Lower leg skin (tissue), 4 donors: ENCODE data around the gene SH3GLB2. TPM values are rescaled to one million over a fixed set of nuclear protein-coding genes. Genes with fewer than 3 reads are reported as not detected.

ENCODE experiments used
- DNase-seq, 2 donors: peaks; one replicate each; pipeline ENCODE4 v3.0.0-alpha.2; 2019; ENCODE audit warnings: low spot score in 2 of 2
- H3K4me3 ChIP-seq: fragments of 200-600 bp; sonication (generic); 2 replicates; pipeline ENCODE4 v1.5.1; 2017; ENCODE audit warnings: mild to moderate bottlenecking, low read depth; ENCODE audit not compliant: poor library complexity, severe bottlenecking
- POLR2A ChIP-seq, 2 donors: fragments of 450-650 bp; IDR thresholded peaks; one replicate each; pipeline ENCODE4 v1.6.1; 2016 to 2017; ENCODE audit warnings: antibody characterized with exemption in 2 of 2, mild to moderate bottlenecking in 1 of 2, moderate library complexity in 1 of 2
- WGBS, 2 donors: methylation state at CpG; one replicate each; pipeline ENCODE4 v1.1.5; 2018; 5-methylcytosine and 5-hydroxymethylcytosine counted together
- intact Hi-C: fragments of 100-400 bp; cut with DNase I; formaldehyde crosslinking; loops from one replicate; pipeline ENCODE4 v1.15.0; 2023; ENCODE audit warnings: low total_unique reads
- total RNA-seq, 4 donors: library from RNA; depleted of rRNA; stranded (reverse); fragments of >200 nt; gene quantifications; one replicate each; pipeline ENCODE4 v1.1.0, GENCODE V29; 2016
- TF ChIP-seq, protein P1 (sequence below), 3 donors: fragments of 450-650 bp; IDR thresholded peaks; one replicate each; pipeline ENCODE4 v1.5.1; 2016; ENCODE audit warnings: antibody characterized with exemption in 3 of 3, mild to moderate bottlenecking in 3 of 3, moderate library complexity in 2 of 3

Gene SH3GLB2
- total RNA-seq, 4 donors from 2014 or later, result 177 to 378 (median 207) TPM

- WGBS, 2 donors, result 96 to 99% methylated on average over 9 of the region's 9 CpGs
- intact Hi-C loops, result loop anchor here (10.0 kb wide), 1 partner anchor 1508 kb away; no protein-coding TSS in a partner anchor
- TF ChIP-seq POLR2A (IDR thresholded peaks at IDR 0.05), result no peak
- TF ChIP-seq, protein P1, sequence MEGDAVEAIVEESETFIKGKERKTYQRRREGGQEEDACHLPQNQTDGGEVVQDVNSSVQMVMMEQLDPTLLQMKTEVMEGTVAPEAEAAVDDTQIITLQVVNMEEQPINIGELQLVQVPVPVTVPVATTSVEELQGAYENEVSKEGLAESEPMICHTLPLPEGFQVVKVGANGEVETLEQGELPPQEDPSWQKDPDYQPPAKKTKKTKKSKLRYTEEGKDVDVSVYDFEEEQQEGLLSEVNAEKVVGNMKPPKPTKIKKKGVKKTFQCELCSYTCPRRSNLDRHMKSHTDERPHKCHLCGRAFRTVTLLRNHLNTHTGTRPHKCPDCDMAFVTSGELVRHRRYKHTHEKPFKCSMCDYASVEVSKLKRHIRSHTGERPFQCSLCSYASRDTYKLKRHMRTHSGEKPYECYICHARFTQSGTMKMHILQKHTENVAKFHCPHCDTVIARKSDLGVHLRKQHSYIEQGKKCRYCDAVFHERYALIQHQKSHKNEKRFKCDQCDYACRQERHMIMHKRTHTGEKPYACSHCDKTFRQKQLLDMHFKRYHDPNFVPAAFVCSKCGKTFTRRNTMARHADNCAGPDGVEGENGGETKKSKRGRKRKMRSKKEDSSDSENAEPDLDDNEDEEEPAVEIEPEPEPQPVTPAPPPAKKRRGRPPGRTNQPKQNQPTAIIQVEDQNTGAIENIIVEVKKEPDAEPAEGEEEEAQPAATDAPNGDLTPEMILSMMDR (IDR thresholded peaks at IDR 0.05), result no peak
- DNase-seq, result no peak
- no peak overlapping the region for H3K4me3 ChIP-seq
Measured at GRCh38 chr9:129002992-129003391, 25.1 kb downstream of the SH3GLB2 start.

DNA sequence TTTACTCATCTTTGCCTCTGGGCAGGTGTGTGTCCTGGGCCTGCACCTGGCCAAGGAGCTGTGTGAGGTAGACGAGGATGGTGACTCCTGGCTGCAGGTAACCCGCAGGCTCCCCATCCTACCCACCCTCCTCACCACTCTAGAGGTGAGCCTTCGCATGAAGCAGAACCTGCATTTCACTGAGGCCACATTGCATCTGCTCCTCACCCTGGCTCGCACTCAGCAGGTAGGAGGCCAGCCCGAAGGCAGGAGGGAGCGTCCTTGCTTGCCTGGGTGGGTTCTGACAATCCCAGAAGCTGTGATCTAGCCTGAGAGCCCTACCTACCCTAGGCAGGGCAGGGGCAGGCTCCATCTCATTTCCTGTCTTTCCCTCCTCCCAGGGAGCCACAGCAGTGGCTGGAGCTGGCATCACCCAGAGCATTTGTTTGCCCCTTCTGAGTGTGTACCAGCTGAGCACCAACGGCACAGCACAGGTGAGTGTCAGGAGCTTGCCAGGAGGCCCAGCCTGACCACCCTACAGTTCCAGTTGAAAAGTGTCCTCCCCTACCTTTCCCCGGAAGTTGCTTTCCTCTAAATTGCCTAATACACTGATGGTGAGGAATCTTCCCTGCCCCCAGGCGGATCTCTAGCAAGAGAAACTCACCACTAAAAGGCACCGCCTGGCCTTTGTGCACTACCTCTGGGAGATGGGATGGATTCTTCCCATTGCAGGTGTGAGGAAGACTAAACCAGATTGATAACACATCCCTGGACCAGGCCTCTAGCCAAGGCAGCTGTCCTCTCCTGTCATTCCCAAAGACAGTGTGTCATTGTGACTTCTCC, 26.4 kb downstream of the SH3GLB2 start:
- 90% methylated on average over 7 to 10 of the region's 10 CpGs for WGBS, 2 donors
- TF ChIP-seq, protein P1 (IDR thresholded peaks at IDR 0.05), result no peak
- TF ChIP-seq POLR2A (IDR thresholded peaks at IDR 0.05), result no peak
- H3K4me3 ChIP-seq, result no peak overlapping the region
- intact Hi-C loops, result loop anchor here (10.0 kb wide), 1 partner anchor 1507 kb away; no protein-coding TSS in a partner anchor
- DNase-seq, result no peak

DNA sequence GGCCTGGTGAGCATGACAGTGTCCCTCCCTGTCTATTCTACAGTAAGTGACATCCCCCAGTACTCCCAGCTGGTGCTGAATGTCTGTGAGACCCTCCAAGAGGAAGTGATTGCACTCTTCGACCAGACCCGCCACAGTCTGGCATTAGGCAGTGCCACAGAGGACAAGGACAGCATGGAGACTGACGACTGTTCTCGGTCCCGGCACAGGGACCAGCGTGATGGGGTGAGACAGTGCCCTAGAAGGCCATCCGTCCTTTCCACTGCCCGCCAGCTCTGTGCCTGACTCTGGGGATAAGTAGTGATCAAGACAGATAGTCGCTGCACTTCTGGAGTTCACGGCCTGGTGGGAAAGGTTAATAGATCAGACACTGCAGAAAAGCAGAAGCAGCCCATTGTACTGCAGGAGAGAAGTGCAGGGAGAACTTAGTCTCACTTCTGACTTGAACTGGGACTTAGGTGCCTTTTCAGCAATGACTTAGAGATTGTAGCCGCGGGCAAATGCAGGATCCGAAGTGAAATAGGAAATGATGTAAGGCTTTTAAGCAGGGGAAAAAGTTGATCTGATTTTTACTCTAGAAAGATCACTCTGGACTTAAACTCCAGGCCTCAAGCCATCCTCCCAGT, 28.4 kb downstream of the SH3GLB2 start:
- intact Hi-C loops, result loop anchor here (10.0 kb wide), 1 partner anchor 1505 kb away; no protein-coding TSS in a partner anchor

DNA sequence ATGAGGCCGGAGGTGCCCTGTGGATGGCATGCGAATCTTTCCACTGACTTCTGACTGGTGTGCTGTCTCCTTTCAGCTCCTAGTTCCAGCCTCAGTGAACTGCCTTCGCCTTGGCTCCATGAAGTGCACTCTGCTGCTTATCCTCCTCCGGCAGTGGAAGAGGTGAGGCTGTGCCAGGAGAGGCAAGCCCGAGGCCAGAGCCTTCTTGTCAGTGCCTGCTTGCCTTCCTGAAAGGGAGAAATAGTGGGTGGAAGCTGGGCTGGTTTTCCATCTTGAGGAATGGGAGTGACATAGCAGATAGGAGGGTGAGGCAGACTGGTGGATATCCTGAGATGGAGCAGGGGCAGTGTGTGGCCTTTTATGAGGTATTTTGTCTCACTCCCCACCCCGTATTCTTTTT, 29.7 kb downstream of the SH3GLB2 start:
- H3K4me3 ChIP-seq, result no peak overlapping the region
- 51 to 59% methylated on average over 6 of the region's 6 CpGs for WGBS, 2 donors
- intact Hi-C loops, result no loop called here
- no peak for TF ChIP-seq POLR2A (IDR thresholded peaks at IDR 0.05)
- TF ChIP-seq, protein P1 (IDR thresholded peaks at IDR 0.05), result no peak
- DNase-seq, result peak in 1 of 2 donors; percentile 38

More for the DNA sequence above, 28.4 kb downstream of the SH3GLB2 start:
- H3K4me3 ChIP-seq, result no peak overlapping the region
- WGBS, 2 donors, result 86 to 90% methylated on average over 13 of the region's 13 CpGs
- TF ChIP-seq, protein P1 (IDR thresholded peaks at IDR 0.05), result no peak
- TF ChIP-seq POLR2A (IDR thresholded peaks at IDR 0.05), result no peak
- no peak for DNase-seq

GRCh38 chr9:128995791-128996190, 32.3 kb downstream of the SH3GLB2 start:
- intact Hi-C loops, result no loop called here
- TF ChIP-seq, protein P1 (IDR thresholded peaks at IDR 0.05), result no peak
- TF ChIP-seq POLR2A (IDR thresholded peaks at IDR 0.05), result no peak
- no peak for DNase-seq
- 92 to 95% methylated on average over 5 of the region's 5 CpGs for WGBS, 2 donors
- H3K4me3 ChIP-seq, result no peak overlapping the region
